Head of caudate nucleus (tissue), 42 donors: ENCODE data around the gene MYBPH.

Experiments used
- DNase-seq, 42 donors: peaks; one replicate each; pipeline versions ENCODE4 v3.0.0 to v3.0.0-alpha.2; 2020 to 2021; ENCODE audit warnings: mixed read lengths in 7 of 42
- intact Hi-C: fragments of 100-400 bp; cut with DNase I; formaldehyde crosslinking; loops from one replicate; pipeline ENCODE4 v1.15.0; 2022

Gene MYBPH

DNA sequence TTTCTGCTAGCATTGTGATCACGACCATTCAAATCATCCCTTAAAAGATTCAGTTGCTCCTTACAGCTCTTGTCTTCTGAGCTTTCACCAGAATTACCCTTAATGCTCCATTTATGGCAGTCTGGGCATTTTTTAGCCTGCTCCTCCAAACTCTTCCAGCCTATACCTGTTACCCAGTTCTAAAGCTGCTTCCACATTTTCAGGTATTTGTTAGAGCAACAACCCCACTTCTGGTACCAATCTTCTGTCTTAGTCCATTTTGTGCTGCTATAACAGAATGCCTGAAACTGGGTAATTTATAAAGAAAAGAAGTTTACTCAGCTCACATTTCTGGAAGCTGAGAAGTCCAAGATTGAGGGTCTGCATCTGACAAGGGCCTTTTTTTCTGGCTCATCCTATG, 17.2 kb downstream of the MYBPH start:
- DNase-seq: no peak
- intact Hi-C loops: no loop called here

DNA sequence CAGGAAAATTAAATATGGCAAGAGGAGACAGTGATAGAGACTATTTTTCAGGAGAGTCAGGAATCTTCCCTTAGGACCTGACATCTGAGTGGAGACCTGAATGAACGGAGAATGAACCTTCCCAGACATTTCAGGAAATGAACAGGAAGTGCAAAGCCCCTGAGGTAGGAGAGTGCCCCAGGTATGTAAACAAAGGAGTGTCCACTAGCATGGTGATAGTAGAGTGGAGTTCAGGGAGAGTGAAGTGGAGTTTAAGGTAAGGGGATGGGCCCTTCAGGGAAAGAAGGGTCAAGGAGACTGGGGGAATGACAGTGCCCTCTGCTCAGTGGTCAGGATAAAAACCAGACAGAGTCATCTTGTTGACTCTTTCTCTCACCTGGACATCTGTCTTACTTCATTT, 19.3 kb downstream of the MYBPH start:
- no peak for DNase-seq
- intact Hi-C loops: no loop called here

DNA sequence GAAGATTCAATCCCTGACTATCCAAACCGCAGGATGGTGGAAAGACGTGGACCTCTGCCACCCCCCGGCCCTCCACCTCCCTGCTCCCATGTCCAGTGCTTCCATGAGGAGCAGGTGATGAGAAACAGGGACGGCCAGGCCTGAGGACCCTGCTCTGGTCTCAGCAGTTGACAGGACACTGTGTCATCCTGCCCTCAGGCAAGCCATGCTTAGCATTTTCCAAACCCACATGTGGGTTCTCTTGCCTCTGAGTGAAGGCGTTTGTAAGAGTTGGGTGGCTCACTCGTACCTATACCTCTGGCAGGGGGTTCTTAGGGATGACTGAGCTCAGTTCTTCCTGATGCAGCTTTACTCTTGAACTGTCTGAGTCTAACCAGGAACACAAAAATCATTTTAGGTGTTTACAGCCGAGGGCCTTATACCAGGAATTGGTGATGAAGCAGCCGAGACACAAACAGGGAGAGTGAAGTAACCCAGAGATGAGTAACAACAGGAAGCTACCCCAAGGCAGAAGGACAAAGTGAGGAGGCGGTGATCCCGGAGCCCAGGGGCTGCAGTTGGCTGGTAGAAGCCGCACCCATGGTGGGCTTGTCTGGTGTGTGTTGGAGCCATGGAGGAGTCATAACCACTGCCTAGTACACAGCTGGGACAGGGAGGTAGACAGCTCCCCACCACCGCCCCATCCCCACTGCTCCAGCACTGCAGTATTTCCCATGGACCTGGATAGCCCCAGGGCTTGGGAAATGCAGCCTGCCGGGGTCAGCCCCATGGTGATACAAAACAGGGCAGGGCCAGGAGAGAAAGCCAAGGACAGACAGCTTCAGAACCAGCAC, 21.4 kb downstream of the MYBPH start:
- peak in 1 of 42 donors; percentile 32 for DNase-seq
- intact Hi-C loops: no loop called here

DNA sequence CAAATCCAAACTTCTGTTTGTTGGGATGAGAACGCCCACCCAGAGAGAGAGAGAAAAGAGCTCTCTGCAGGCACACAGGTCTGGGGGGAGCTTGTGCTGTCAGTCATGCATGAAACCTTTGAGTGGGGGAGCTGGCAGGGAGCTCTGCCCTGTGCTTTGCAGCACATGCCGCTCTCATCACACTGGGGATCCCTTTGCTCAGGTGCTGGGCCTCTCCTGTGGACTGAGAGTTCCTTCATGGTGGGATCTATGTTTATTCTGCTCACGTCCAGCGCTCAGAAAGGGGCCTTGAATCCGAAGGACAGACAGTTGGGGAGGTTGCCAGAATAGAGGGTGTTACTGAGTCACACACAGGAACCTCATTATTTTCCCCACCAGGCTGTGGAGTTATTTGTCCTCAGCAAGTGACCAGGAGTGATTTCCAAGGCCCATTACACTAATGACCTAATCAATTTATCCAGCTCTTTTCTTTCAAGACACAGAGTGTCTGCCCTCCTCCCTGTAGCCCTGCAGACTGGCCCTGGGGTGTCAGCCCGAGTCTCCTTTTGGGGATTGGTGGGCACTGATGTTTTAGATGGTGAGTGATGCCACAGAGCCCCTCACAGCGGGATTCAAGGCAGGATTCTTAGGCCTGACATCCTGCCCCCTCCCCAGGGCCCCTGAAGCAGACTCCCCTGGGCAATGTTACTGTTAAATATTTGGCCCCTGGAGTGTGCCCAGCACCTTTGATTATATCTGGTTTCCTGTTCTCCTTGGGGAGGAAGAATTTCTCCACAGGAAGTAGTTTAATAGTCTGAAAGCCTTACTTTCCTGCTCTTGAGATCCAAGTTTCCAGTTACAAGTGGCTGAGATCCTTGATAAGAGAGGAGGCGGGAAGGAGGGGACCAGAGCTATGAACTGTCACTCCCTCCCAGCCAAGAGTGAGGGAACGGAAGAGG, 22.3 kb downstream of the MYBPH start:
- intact Hi-C loops: no loop called here
- peak in 27 of 42 donors; percentile 34 to 86 (median 66) for DNase-seq

GRCh38 chr1:203152158-203153034, 23.2 kb downstream of the MYBPH start:
- DNase-seq: peak in 4 of 42 donors; percentile 26 to 41 (median 34)
- intact Hi-C loops: no loop called here

DNA sequence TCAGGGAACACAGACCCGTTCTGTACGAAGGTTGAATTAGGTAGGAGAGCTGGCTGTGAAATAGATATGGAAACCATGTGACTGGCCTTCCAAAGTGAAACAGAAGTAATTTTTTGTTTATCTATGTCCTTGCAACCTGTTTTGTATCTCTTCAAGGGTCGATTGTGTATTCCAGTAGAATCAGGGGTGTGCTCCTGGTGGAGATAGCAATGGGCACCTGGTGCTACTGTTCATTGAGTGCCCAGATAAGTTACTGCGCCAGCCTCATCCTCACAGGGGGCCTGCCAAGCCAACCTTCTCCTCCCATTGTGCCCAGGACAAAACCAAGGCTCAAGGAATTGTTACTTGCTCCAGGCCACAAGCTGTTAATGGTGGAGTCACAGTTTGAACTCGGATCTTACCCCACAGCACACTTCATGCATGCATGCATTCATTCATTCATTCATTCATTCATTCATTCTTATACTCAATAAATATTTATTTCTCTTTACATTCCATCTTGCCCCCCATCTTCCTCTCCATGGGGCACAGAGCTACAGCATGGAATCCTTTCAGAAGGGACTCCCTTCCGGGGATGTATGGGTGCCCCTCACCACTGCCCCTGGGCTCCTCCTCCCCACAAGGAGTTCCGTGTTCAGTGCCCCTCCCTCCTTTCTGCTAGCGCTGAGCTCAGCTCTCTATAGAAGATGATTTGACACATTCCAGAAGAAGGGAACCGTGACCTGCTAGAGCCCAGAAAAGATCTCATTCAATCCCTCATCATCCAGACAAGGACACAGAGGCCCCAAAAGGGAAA, 24.1 kb downstream of the MYBPH start:
- DNase-seq: no peak
- intact Hi-C loops: no loop called here

- no peak for DNase-seq
- intact Hi-C loops: no loop called here
Observed at GRCh38 chr1:203150511-203151297, 24.9 kb downstream of the MYBPH start.

- intact Hi-C loops: no loop called here
- peak in 12 of 42 donors; percentile 39 to 78 (median 60) for DNase-seq
Observed at GRCh38 chr1:203149188-203149840, 26.3 kb downstream of the MYBPH start.

DNA sequence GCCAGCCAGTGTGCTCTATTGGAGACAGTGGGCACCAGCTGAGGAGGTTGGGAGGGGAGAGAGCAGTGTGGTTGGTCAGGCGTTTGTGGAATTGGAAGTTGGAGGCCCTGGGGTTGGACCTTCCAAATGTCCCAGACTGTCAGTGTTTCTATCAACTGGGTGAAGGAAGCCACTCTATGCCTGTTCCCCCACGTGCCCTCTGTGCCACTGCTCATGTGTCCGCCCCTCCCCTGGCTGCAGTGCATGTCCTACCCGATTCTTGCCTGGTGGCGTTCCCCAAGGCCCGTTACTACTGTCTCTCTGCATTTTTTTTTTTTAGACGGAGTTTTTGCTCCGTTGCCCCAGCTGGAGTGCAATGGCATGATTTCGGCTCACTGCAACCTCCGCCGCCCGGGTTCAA, 27.0 kb downstream of the MYBPH start:
- DNase-seq: peak in 13 of 42 donors; percentile 30 to 75 (median 60)
- intact Hi-C loops: no loop called here

DNA sequence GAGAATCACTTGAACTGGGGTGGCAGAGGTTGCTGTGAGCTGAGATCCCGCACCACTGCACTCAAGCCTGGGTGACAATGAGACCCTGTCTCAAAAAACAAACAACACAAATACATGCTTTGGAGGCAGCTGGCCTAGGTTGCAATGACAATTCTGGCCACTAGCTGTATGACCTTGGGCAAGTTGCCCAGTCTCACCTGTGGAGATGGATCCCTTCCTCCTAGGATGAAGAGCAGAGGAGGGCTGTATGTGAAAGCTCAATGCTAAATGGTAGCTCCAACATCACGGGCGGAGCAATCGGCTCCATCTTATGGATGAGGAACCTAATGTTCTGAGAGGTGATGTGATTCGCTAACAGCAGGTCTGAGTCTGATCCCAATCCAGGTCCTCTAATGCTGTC, 27.5 kb downstream of the MYBPH start:
- DNase-seq: no peak
- intact Hi-C loops: no loop called here

DNA sequence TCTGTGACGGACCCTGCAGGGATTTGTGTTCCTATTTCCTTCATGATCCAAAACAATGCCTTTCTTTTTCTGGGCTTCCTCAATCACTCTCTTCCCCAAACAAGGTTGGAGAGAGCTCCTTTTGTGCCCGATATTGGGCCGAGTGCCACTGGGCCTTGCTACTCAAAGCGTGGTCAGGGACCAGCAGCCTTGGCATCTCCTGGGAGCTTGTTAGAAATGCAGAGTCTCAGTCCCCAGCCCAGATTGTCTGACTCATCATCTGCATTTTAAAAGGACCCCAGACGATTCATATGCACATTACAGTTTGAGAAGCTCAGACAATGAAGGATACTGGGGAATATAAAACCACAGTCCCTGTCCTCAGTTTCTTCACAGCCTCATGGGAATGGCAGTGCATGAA, 28.2 kb downstream of the MYBPH start:
- DNase-seq: peak in 41 of 42 donors; percentile 55 to 93 (median 77)
- intact Hi-C loops: no loop called here

GRCh38 chr1:203146537-203146936, 29.1 kb downstream of the MYBPH start:
- peak in 9 of 42 donors; percentile 31 to 79 (median 60) for DNase-seq
- intact Hi-C loops: no loop called here

- intact Hi-C loops: no loop called here
- DNase-seq: peak in 1 of 42 donors; percentile 58
Observed at GRCh38 chr1:203146042-203146369, 29.6 kb downstream of the MYBPH start.

GRCh38 chr1:203145321-203146041, 30.1 kb downstream of the MYBPH start:
- intact Hi-C loops: no loop called here
- peak in 4 of 42 donors; percentile 8 to 60 (median 34) for DNase-seq

DNA sequence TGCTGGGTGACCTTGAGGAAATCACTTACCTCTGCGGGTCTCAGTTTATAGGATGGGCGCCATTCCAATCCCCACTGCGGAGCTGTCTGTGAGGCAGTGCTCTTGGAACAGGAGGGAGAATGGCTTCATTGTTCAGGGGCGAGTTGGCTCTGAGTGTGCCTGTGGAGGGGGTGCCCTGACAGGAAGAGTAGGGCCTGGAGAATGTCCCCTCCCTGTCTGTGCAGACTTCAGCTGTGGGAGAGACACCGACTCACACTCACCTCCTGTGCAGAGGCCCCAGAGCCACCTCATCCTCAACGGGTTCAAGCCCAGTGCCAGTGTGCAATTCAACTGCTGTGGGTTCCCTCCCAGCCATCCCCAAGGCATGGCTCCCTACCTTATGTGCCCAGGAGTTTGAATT, 31.0 kb downstream of the MYBPH start:
- DNase-seq: peak; percentile 64 to 94 (median 84)
- intact Hi-C loops: no loop called here

DNA sequence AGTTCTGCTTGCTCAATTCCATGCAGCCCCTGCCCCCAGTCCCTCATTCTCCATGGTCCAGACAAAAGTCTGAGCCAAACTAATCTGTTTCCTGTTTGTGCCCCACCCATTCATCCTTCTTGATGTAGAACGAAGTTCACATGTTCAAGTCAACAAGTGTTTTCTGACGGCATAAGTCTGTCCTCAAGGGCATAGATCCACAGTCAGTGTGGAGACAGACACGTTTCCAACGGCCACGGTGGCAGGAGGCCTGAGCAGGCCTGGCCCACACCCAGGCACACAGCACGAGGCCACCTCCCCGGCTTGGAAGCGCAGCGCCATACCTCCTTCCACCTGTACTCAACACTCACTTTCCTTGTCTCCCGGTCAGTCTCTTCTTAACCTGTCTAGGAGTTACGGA, 32.0 kb downstream of the MYBPH start:
- intact Hi-C loops: no loop called here
- peak in 2 of 42 donors; percentile 13 to 15 for DNase-seq
